Uterus (tissue), 4 donors: ENCODE results near the gene ZDHHC6. TPM values are rescaled to one million over a fixed set of nuclear protein-coding genes. Genes with fewer than 3 reads are reported as not detected.
"Not testable (repeated sequence)": the region's sequence is repeated elsewhere in the genome, so short reads cannot be mapped to it uniquely, and the experiment has no call there.

Experiments used
- DNase-seq, 2 donors: peaks; one replicate each; pipeline ENCODE4 v3.0.0-alpha.2; 2019 to 2020
- H3K27ac ChIP-seq, 2 donors: fragments of 200-600 bp; sonication (generic); 1 replicate in 1 of 2; 2 replicates in 1 of 2; pipeline ENCODE4 v1.5.1; 2016 to 2018
- H3K27me3 ChIP-seq, 2 donors: fragments of 200-600 bp; sonication (generic); one replicate each; pipeline ENCODE4 v1.5.1; 2018 to 2019; ENCODE audit warnings: control low read depth in 1 of 2
- H3K36me3 ChIP-seq, 2 donors: fragments of 200-600 bp; sonication (generic); one replicate each; pipeline ENCODE4 v1.5.1; 2019; ENCODE audit warnings: control low read depth in 1 of 2
- H3K4me1 ChIP-seq, 2 donors: fragments of 200-600 bp; sonication (generic); one replicate each; pipeline ENCODE4 v1.5.1; 2018 to 2019; ENCODE audit warnings: control low read depth in 1 of 2
- H3K4me3 ChIP-seq, 2 donors: fragments of 200-600 bp; sonication (generic); 1 replicate in 1 of 2; 2 replicates in 1 of 2; pipeline ENCODE4 v1.5.1; 2018 to 2019; ENCODE audit warnings: mild to moderate bottlenecking in 1 of 2
- H3K9me3 ChIP-seq, 2 donors: fragments of 200-600 bp; sonication (generic); one replicate each; pipeline ENCODE4 v1.5.1; 2019; ENCODE audit warnings: control low read depth in 1 of 2
- POLR2A ChIP-seq, 2 donors: fragments of 450-650 bp; IDR thresholded peaks; one replicate each; pipeline ENCODE4 v1.6.1; 2016; ENCODE audit warnings: antibody characterized with exemption in 2 of 2, mild to moderate bottlenecking in 1 of 2, moderate library complexity in 1 of 2
- intact Hi-C: fragments of 100-400 bp; cut with DNase I; formaldehyde crosslinking; loops from one replicate; pipeline ENCODE4 v1.15.1; 2023; ENCODE audit warnings: low total_unique reads
- total RNA-seq, 4 donors: library from RNA; depleted of rRNA in 3 of 4; stranded (reverse); fragments of >200 nt in 3 of 4; gene quantifications; one replicate each; pipeline versions ENCODE4 v1.1.0 to v1.2.4, GENCODE V29; 2014 to 2023
- TF ChIP-seq, protein P1 (sequence below), 4 experiments: fragments of 200-600 bp in 2 of 4; fragments of 450-650 bp in 2 of 4; sonication (generic) in 2 of 4; IDR thresholded peaks; one replicate each; pipeline ENCODE4 v1.5.1; 2016 to 2019; ENCODE audit warnings: antibody characterized with exemption in 4 of 4, mild to moderate bottlenecking in 2 of 4, moderate library complexity in 1 of 4
- donor health status: DM: yes; HTN: yes; CAD: no.

ZDHHC6 gene
- total RNA-seq, 4 donors from 2014 or later, result 22.9 to 89.7 (median 39.9) TPM

DNA sequence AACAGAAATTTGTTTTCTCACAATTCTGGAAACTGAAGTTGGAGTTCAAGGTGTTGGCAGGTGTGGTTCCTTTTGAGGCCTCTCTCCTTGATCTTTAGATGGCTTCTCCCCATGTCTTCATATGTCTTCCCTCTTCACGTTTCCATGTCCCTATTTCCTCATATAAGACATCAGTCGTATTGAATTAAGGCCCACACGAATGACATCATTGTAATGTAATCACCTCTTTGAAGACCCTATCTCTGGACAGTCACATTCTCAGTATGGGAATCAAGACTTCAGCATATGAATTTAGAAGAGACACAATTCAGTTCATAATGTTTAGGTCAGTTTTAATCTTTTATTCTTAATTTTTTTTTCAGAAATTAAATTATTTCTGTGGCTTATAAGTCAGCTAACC is 20.1 kb upstream of the ZDHHC6 start:
- H3K4me1 ChIP-seq, result no peaks in the 10 kb centered on the region
- no peaks in the 10 kb centered on the region for H3K36me3 ChIP-seq
- DNase-seq, result no peak
- no peak overlapping the region for H3K27ac ChIP-seq
- H3K27me3 ChIP-seq, result no peaks in the 10 kb centered on the region
- intact Hi-C loops, result no loop called here
- no peak for TF ChIP-seq POLR2A (IDR thresholded peaks at IDR 0.05)
- no peaks in the 10 kb centered on the region for H3K9me3 ChIP-seq
- H3K4me3 ChIP-seq, result no peak overlapping the region

- H3K4me3 ChIP-seq, result no peak overlapping the region
- intact Hi-C loops, result no loop called here
- no peaks in the 10 kb centered on the region for H3K9me3 ChIP-seq
- no peak overlapping the region for H3K27ac ChIP-seq
- no peaks in the 10 kb centered on the region for H3K36me3 ChIP-seq
- no peaks in the 10 kb centered on the region for H3K27me3 ChIP-seq
- DNase-seq, result no peak
- H3K4me1 ChIP-seq, result no peaks in the 10 kb centered on the region
- TF ChIP-seq, protein P1, sequence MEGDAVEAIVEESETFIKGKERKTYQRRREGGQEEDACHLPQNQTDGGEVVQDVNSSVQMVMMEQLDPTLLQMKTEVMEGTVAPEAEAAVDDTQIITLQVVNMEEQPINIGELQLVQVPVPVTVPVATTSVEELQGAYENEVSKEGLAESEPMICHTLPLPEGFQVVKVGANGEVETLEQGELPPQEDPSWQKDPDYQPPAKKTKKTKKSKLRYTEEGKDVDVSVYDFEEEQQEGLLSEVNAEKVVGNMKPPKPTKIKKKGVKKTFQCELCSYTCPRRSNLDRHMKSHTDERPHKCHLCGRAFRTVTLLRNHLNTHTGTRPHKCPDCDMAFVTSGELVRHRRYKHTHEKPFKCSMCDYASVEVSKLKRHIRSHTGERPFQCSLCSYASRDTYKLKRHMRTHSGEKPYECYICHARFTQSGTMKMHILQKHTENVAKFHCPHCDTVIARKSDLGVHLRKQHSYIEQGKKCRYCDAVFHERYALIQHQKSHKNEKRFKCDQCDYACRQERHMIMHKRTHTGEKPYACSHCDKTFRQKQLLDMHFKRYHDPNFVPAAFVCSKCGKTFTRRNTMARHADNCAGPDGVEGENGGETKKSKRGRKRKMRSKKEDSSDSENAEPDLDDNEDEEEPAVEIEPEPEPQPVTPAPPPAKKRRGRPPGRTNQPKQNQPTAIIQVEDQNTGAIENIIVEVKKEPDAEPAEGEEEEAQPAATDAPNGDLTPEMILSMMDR (IDR thresholded peaks at IDR 0.05), result no peak
- no peak for TF ChIP-seq POLR2A (IDR thresholded peaks at IDR 0.05)
These were observed 18.7 kb upstream of the ZDHHC6 start for GRCh38 chr10:112465299-112465883.

DNA sequence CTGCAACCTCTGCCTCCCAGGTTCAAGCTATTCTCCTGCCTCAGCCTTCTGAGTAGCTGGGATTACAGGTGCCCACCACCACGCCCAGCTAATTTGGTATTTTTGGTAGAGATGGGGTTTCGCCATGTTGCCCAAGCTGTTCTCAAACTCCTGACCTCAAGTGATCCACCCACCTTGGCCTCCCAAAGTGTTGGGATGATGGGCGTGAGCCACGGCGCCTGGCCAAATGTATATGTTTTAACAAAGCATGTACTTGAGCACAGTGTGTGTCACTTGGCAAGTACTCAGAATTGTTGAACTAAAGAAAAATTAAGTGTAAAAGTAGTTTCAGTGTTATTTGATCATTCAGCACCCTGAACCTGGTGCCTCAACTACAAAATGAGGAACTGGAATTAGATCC is 17.4 kb upstream of the ZDHHC6 start:
- H3K27ac ChIP-seq, DNase-seq, intact Hi-C loops, H3K4me3 ChIP-seq, H3K9me3 ChIP-seq, H3K36me3 ChIP-seq, H3K4me1 ChIP-seq, H3K27me3 ChIP-seq: not testable (repeated sequence)

- no peaks in the 10 kb centered on the region for H3K27me3 ChIP-seq
- intact Hi-C loops, result no loop called here
- H3K36me3 ChIP-seq, result no peaks in the 10 kb centered on the region
- H3K4me3 ChIP-seq, result no peak overlapping the region
- no peak for DNase-seq
- H3K4me1 ChIP-seq, result no peaks in the 10 kb centered on the region
- H3K9me3 ChIP-seq, result no peaks in the 10 kb centered on the region
- TF ChIP-seq, protein P1 (IDR thresholded peaks at IDR 0.05), result no peak
- TF ChIP-seq POLR2A (IDR thresholded peaks at IDR 0.05), result no peak
- H3K27ac ChIP-seq, result no peak overlapping the region
These were observed 14.5 kb upstream of the ZDHHC6 start for GRCh38 chr10:112461029-112461887.

GRCh38 chr10:112460366-112460765 is 13.7 kb upstream of the ZDHHC6 start:
- H3K27me3 ChIP-seq, result no peaks in the 10 kb centered on the region
- H3K4me3 ChIP-seq, result no peak overlapping the region
- no peak overlapping the region for H3K27ac ChIP-seq
- DNase-seq, result no peak
- TF ChIP-seq, protein P1 (IDR thresholded peaks at IDR 0.05), result no peak
- TF ChIP-seq POLR2A (IDR thresholded peaks at IDR 0.05), result no peak
- H3K9me3 ChIP-seq, result no peaks in the 10 kb centered on the region
- no peaks in the 10 kb centered on the region for H3K4me1 ChIP-seq
- intact Hi-C loops, result no loop called here
- no peaks in the 10 kb centered on the region for H3K36me3 ChIP-seq

GRCh38 chr10:112456533-112456932 is 9.8 kb upstream of the ZDHHC6 start:
- DNase-seq, result no peak
- no peaks in the 10 kb centered on the region for H3K27me3 ChIP-seq
- H3K9me3 ChIP-seq, result no peaks in the 10 kb centered on the region
- intact Hi-C loops, result no loop called here
- H3K27ac ChIP-seq, result no peak overlapping the region
- H3K4me3 ChIP-seq, result no peak overlapping the region
- H3K36me3 ChIP-seq, result no peaks in the 10 kb centered on the region
- no peaks in the 10 kb centered on the region for H3K4me1 ChIP-seq
- TF ChIP-seq, protein P1 (IDR thresholded peaks at IDR 0.05), result no peak
- no peak for TF ChIP-seq POLR2A (IDR thresholded peaks at IDR 0.05)
